ENCODE data around the gene TMEM256.
"Not testable (repeated sequence)": the region's sequence is repeated elsewhere in the genome, so short reads cannot be mapped to it uniquely, and the experiment has no call there.

TMEM256 gene

DNA sequence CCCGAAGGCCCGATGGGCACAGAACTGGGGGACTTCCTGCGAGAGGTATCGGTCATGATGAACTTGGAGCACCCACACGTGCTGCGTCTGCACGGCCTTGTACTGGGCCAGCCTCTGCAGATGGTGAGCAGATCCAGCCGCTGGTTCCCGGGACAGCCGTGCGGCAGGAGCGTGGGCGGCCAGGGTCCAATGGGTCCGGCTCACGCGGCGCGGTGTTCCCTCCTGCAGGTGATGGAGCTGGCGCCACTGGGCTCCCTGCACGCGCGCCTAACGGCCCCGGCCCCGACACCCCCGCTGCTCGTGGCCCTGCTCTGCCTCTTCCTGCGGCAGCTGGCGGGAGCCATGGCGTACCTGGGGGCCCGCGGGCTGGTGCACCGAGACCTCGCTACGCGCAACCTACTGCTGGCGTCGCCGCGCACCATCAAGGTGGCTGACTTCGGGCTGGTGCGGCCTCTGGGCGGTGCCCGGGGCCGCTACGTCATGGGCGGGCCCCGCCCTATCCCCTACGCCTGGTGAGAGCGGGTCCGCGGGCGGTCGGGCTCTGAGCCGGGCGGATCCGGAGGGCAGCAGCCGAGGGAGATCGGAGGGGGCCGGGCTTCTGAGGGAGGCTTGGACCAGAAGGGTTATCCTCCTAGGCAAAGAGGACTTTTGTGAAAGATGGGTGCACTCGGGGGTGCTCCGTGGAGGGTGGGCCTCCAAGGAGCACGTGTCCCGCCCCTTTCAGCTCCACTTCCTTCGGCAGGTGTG is 20.0 kb downstream of the TMEM256 start:
- peak; percentile 63 to 70 for DNase-seq (ENCODE audit: low read depth in 2 of 2)

DNA sequence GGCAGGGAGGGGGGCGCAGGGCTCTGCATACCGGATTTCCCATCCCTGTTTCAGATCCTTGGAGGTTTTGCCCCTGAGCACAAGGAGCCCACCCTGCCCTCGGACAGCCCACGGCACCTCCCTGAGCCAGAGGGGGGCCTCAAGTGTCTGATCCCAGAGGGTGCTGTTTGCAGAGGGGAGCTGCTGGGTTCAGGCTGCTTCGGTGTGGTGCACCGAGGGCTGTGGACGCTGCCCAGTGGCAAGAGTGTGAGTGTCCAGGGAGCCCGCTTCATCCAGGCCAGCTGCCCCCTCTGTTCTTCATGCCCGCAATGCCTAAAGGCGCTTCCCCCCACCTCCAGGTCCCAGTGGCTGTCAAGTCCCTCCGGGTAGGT is 20.5 kb downstream of the TMEM256 start:
- no peak for DNase-seq (ENCODE audit: low read depth in 2 of 2)

DNA sequence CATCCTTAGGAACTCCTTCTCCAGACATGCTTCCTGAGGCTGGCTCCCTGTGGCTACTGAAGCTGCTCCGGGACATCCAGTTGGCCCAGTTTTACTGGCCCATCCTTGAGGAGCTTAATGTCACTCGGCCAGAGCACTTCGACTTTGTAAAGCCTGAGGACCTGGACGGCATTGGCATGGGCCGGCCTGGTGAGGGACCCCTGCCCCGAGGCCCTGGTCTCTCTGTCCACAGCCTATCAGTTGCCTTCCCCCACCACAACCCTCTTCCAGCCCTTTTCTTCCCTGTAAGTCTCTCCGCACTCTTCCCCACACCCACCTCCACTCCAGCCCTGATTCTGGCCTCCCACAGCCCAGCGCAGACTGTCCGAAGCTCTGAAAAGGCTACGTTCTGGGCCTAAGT is 21.0 kb downstream of the TMEM256 start:
- no peak for DNase-seq (ENCODE audit: low read depth in 2 of 2)

- DNase-seq (ENCODE audit: low read depth in 2 of 2), result no peak
These were observed 22.8 kb downstream of the TMEM256 start, which contains the start of gene TNK1 for GRCh38 chr17:7380855-7381683. Gene TNK1 (plus strand): TSS chr17:7381089. CDS start chr17:7382927, 1,838 bp downstream.

- no peak for DNase-seq (ENCODE audit: low read depth in 2 of 2)
These were observed 23.6 kb downstream of the TMEM256 start for GRCh38 chr17:7380321-7380720.

GRCh38 chr17:7379134-7379533 is 24.8 kb downstream of the TMEM256 start:
- DNase-seq (ENCODE audit: low read depth in 2 of 2), result no peak

DNA sequence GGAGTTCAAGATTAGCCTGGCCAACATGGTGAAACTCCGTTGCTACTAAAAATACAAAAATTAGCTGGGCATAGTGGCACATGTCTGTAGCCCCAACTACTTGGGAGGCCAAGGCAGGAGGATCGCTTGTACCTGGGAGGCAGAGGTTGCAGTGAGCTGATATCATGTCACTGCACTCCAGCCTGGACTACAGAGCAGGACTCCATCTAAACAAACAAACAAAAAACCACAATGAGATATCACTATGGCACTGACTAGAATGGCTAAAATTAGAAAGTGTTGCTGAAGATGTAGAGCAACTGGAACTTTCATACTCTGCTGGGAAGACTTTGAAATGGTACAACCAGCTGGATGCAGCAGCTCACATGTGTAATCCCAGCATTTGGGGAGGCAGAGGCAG is 29.5 kb downstream of the TMEM256 start:
- no peak for DNase-seq (ENCODE audit: low read depth in 2 of 2)

GRCh38 chr17:7370853-7371252 is 33.0 kb downstream of the TMEM256 start:
- no peak for DNase-seq (ENCODE audit: low read depth in 2 of 2)

DNA sequence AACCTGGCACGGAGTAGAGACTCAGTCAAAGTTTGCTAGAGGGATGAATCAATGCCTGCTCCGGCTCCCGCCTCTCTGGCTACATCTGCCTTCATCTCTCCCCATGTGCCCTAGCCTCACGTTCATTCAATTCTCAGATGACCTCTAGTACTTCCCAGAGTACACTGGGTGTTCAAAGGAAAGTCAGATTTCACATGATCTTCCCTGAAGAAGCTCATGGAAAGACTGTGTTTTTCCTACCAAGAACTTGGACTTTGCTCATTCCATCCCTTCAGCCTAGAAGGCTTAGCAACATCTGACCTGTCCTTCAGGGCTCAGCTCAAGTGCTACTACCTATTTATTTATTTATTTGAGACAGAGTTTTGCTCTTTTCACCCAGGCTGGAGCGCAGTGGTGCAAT is 34.1 kb downstream of the TMEM256 start:
- DNase-seq (ENCODE audit: low read depth in 2 of 2), result no peak

- not testable (repeated sequence) for DNase-seq (ENCODE audit: low read depth in 2 of 2)
These were observed 35.3 kb downstream of the TMEM256 start for GRCh38 chr17:7368599-7368994.

DNA sequence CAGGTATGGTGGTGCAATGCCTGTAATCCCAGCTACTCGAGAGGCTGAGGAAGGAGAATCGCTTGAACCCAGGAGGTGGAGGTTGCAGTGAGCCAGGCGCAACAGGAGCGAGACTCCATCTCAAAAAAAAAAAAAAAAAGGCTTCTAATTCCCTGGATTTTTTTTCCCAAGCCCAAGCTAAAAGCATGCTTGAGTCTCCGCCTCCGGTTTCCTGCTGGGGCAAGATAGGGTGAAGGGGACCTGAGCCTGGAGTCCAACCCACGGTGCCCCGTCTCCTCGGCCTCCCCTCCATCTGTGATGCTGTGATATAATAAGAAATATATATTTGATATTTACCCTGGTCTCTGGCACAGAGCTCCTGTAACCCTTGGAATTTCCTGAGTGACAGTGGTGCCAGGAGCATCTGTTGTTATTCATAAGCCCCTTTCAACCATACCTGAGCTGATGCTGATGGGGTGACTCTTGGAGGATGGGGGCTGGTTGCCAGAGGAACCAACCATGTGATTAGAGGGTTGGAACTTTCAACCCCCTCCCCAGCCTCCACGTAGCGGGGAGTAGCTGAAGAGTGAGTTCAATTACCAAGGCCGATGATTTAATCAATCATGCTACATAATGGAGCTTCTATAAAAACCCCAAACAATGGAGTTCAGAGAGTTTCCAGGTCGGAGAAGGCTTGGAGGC is 35.8 kb downstream of the TMEM256 start:
- no peak for DNase-seq (ENCODE audit: low read depth in 2 of 2)

GRCh38 chr17:7367083-7367482 is 36.8 kb downstream of the TMEM256 start:
- no peak for DNase-seq (ENCODE audit: low read depth in 2 of 2)

- not testable (repeated sequence) for DNase-seq (ENCODE audit: low read depth in 2 of 2)
These were observed 37.9 kb downstream of the TMEM256 start for GRCh38 chr17:7365963-7366362.

DNA sequence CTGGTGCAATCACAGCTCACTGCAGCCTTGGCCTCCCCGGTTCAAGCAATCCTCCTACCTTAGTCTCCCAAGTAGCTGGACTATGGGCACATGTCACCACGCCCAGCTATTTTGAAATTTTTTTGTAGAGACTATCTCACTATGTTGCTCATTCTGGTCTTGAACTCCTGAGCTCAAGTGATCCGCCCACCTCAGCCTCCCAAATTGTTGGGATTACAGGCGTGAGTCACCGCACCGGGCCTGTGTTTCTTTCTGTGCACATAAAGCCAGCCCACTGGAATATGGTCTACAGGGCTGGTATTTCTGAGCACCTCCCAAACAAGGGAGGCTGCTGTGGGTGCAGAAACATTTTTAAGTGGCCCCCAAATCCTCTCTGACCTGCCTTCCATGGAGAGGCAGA is 40.6 kb downstream of the TMEM256 start:
- DNase-seq (ENCODE audit: low read depth in 2 of 2), result no peak

DNA sequence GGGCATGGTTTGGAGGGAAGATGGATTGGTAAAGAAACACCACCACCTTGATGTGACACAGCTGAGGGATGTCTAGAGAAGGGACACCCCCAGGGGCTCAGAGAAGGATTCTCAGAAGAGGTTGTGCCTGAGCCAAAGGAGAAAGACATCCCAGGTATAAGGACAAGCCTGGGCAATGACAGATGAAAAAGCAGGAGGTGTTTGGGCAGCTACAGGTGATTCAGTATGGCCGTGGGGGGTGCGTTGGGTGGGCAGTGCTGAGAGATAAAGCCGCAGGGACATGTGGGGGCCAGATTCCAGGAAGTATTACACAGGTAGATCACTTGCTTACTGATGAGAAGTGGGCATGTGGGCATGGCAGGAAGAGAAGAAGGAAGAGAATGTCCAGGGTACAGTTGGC is 42.0 kb downstream of the TMEM256 start:
- DNase-seq (ENCODE audit: low read depth in 2 of 2), result no peak

DNA sequence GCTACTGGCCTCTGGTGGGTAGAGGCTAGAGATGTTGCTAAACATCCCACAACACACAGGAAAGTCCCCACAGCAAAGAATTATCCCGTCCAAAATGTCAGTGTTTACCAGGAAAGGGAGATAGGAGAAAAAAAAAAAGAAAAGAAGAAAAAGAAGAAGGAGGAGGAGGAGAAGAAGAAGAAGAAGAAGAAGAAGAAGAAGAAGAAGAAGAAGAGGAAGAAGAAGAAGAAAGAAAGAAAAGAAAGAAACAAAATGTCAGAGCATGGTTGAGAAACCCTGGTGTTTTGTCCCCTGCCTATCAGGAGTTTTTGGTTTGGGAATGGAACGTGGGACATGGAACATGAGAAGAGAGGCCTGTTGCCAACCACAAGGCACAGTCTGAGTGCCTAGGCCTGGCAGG is 46.5 kb downstream of the TMEM256 start:
- no peak for DNase-seq (ENCODE audit: low read depth in 2 of 2)

DNA sequence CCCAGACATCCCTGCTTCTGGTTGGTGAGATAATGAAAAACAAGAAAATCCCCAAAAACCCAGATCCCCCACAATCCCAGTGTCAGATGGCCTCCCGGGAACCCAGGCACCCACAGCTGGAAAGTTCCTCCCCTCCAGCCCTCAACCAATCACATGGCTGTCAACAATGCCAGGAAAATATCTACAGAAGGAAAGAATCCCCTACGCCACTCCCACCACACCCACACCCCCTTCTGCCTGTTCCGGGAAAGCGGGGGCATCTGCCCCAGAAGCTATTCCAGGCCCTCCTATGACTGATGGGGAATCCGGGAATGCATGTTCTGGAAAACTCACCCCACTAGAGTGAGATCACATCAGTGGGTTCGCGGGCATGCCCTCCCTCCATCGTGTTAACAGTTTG is 47.1 kb downstream of the TMEM256 start:
- no peak for DNase-seq (ENCODE audit: low read depth in 2 of 2)

- DNase-seq (ENCODE audit: low read depth in 2 of 2), result peak; percentile 77 to 79
These were observed 47.8 kb downstream of the TMEM256 start for GRCh38 chr17:7356072-7356549.

DNA sequence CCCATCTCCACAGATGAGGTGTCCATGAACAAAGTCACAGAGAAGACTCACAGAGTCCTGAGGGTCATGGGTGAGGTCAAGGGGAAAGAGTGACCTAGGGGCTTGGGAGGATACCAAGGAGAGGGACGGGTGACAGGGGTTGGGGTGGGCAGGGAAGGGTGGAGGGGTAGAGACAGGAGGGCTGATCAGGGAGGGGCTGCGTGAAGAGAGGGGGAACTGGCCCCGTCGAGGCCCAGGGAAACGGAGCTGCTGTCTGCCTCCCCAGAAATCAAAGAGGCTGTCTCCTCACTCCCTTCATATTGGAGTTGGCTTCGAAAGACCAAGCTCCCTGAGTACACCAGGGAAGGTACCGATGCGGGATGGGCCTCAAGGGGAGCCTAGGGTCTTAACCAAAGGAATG is 48.3 kb downstream of the TMEM256 start:
- no peak for DNase-seq (ENCODE audit: low read depth in 2 of 2)

DNA sequence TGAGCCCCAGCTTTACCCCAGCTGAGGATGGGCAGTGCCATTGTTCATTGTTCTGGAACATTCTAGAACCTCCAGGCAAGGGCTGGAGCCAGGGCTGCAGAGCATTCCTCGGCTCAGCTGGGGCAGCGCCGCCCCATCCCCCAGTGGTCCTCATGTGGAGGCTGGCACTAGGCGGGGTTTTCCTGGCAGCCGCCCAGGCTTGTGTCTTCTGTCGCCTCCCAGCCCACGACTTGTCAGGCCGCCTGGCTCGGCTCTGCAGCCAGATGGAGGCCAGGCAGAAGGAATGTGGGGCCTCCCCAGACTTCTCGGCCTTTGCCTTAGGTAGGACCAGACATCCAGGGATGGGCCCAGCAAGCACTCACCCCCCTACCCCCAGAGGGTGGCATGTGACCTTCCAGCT is 48.8 kb downstream of the TMEM256 start, which contains the start of gene TMEM95:
TMEM95 (plus strand) TSS at position 104 of the 400 bp plus-strand sequence; CDS start at position 153, 49 bp downstream.
- no peak for DNase-seq (ENCODE audit: low read depth in 2 of 2)

DNA sequence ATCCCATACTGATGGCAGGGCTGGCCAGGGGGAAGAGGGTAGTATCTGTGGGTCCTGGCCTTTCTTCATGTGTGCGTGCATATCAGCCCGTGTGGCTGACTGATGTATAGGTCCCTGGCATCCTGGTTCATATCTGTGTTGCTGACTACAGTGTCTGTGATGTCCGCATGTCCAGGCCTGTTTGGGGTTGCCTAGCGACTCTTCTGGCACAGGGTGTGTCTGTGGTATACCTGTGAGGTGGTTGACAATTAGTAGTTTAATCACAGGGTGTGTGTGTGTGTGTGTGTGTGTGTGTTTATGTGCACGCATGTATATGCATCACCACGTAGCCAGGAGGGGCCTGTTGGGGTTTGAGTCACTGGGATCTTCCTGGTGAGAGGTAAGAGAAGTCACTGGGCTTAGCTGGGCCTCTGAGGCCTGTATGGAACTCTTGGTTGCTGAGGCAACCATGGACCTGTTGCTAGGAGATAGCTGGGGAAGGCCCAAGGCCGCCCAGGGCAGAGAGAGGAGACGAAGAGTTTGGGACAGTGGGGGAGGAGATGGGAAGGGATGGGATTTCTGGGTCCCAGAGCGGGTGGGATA is 49.5 kb downstream of the TMEM256 start:
- DNase-seq (ENCODE audit: low read depth in 2 of 2), result no peak
